ENCODE data around the gene SATB2.

Gene SATB2

GRCh38 chr2:199459286-199460100, 1.8 kb upstream of the SATB2 start (continued):
- TF ChIP-seq ZNF292 (tag by site-specific recombination; IDR thresholded peaks at IDR 0.05; ENCODE audit: borderline replicate concordance, low read depth) (no peak), ZNF555 (tag by site-specific recombination; conservative IDR thresholded peaks at IDR 0.05) (no peak), ZFHX2 (tag by site-specific recombination; conservative IDR thresholded peaks at IDR 0.05) (peak; percentile 86), ZBTB44 (tag by site-specific recombination; IDR thresholded peaks at IDR 0.05) (no peak), ZBTB17 (tag by site-specific recombination; IDR thresholded peaks at IDR 0.05) (peak; percentile 94), ZNF335 (tag by site-specific recombination; conservative IDR thresholded peaks at IDR 0.05) (peak; percentile 88), ZSCAN5A (tag by site-specific recombination; IDR thresholded peaks at IDR 0.05) (no peak), ZNF747 (tag by site-specific recombination; IDR thresholded peaks at IDR 0.05) (no peak), PRDM1 (tag by site-specific recombination; IDR thresholded peaks at IDR 0.05) (no peak), ZNF677 (tag by site-specific recombination; IDR thresholded peaks at IDR 0.05) (no peak), ZFP41 (tag by site-specific recombination; IDR thresholded peaks at IDR 0.05; ENCODE audit: borderline replicate concordance) (no peak), HOXA7 (CRISPR knock-in tag; IDR thresholded peaks at IDR 0.05; ENCODE audit: borderline replicate concordance) (no peak), OVOL3 (tag by site-specific recombination; IDR thresholded peaks at IDR 0.05) (no peak), ZNF391 (tag by site-specific recombination; IDR thresholded peaks at IDR 0.05; ENCODE audit: borderline replicate concordance, low read depth) (no peak), ZNF423 (tag by site-specific recombination; IDR thresholded peaks at IDR 0.05) (no peak), ZNF544 (tag by site-specific recombination; IDR thresholded peaks at IDR 0.05) (no peak), ZNF26 (tag by site-specific recombination; IDR thresholded peaks at IDR 0.05) (no peak), ZNF404 (tag by site-specific recombination; IDR thresholded peaks at IDR 0.05) (no peak), ZSCAN16 (tag by site-specific recombination; IDR thresholded peaks at IDR 0.05) (no peak), ZXDB (tag by site-specific recombination; IDR thresholded peaks at IDR 0.05) (peak; percentile 88), ZNF791 (tag by site-specific recombination; IDR thresholded peaks at IDR 0.05) (no peak), GLIS1 (tag by site-specific recombination; IDR thresholded peaks at IDR 0.05) (peak; percentile 40), MZF1 (tag by site-specific recombination; IDR thresholded peaks at IDR 0.05; ENCODE audit: borderline replicate concordance) (peak; percentile 96), ZNF132 (tag by site-specific recombination; IDR thresholded peaks at IDR 0.05; ENCODE audit: borderline replicate concordance) (no peak), ZNF645 (tag by site-specific recombination; IDR thresholded peaks at IDR 0.05) (no peak), PBX3 (CRISPR knock-in tag; IDR thresholded peaks at IDR 0.05) (no peak), ZNF596 (tag by site-specific recombination; IDR thresholded peaks at IDR 0.05) (no peak), ZNF530 (tag by site-specific recombination; IDR thresholded peaks at IDR 0.05; ENCODE audit: low read depth) (no peak), KLF16 (tag by site-specific recombination; IDR thresholded peaks at IDR 0.05) (peak; percentile 65; the same call in 1 of the 2 replicates), ZNF223 (tag by site-specific recombination; IDR thresholded peaks at IDR 0.05) (peak; percentile 95), SCRT1 (tag by site-specific recombination; IDR thresholded peaks at IDR 0.05; ENCODE audit: borderline replicate concordance) (no peak), SP2 (tag by site-specific recombination; IDR thresholded peaks at IDR 0.05) (peak; percentile 28; the same call in 1 of the 2 replicates), ZNF121 (tag by site-specific recombination; IDR thresholded peaks at IDR 0.05) (0 out of 2 replicates have a peak, but pooled peaks have one; percentile 8), ZNF654 (tag by site-specific recombination; IDR thresholded peaks at IDR 0.05; ENCODE audit: low read depth) (no peak)

All from HEK293 (cell line).